ENCODE data around the gene AADAC. TPM values are rescaled to one million over a fixed set of nuclear protein-coding genes. Genes with fewer than 3 reads are reported as not detected.
"Not testable (repeated sequence)": the region's sequence is repeated elsewhere in the genome, so short reads cannot be mapped to it uniquely, and the experiment has no call there.

AADAC gene
- under 1 TPM; 0.10 to 0.31 (median 0.25) TPM for polyA plus RNA-seq (ENCODE audit: insufficient read length in 4 of 4)

DNA sequence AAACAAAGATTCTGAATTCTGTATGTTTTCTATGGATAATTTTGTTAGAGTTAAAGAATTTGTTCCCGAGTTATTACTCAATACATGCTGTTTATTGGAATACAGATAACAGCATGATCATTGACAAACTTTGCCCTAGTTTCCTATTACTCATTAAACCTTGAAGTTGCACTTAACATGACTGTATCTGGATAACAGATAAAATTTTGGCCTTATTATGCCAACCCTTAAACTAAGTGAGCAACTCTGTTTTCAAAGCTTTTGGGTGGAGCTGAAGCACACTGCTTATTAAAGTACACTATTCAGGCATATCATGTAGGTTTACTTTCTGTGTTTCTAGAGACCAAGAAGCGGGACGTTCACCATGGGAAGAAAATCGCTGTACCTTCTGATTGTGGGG, at the start of gene AADAC:
TSS of gene AADAC (plus strand) at position 318 of the 400 bp plus-strand sequence. CDS start at position 365, 47 bp downstream.
- DNase-seq (ENCODE audit: low read depth in 4 of 4, low spot score in 3 of 4), result no peak

- not testable (repeated sequence) for DNase-seq (ENCODE audit: low read depth in 4 of 4, low spot score in 3 of 4)
Measured at GRCh38 chr3:151764699-151765098, 49.2 kb upstream of the AADAC start.

DNA sequence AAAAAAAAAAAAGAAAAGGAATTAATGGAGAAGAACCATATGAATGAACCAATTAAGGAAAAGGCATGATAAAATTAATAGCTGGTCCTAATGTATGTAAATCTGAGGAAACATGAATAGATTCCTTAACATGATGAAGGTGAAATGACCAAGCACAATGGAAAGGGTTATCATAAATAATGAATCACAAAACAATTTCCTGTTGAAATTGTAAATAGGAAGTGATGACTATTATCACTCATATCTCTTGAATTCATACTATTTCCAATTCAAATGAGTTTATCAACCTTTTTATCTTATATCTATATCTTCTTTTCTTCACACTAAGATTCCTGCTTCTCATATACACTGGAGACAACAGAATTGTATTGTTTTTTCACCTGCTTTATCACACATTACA, 48.2 kb upstream of the AADAC start:
- no peak for DNase-seq (ENCODE audit: low read depth in 4 of 4, low spot score in 3 of 4)

GRCh38 chr3:151766454-151766853, 47.5 kb upstream of the AADAC start:
- DNase-seq (ENCODE audit: low read depth in 4 of 4, low spot score in 3 of 4), result no peak

GRCh38 chr3:151768393-151768930, 45.5 kb upstream of the AADAC start:
- no peak for DNase-seq (ENCODE audit: low read depth in 4 of 4, low spot score in 3 of 4)

GRCh38 chr3:151769175-151769574, 44.7 kb upstream of the AADAC start:
- DNase-seq (ENCODE audit: low read depth in 4 of 4, low spot score in 3 of 4), result no peak

DNA sequence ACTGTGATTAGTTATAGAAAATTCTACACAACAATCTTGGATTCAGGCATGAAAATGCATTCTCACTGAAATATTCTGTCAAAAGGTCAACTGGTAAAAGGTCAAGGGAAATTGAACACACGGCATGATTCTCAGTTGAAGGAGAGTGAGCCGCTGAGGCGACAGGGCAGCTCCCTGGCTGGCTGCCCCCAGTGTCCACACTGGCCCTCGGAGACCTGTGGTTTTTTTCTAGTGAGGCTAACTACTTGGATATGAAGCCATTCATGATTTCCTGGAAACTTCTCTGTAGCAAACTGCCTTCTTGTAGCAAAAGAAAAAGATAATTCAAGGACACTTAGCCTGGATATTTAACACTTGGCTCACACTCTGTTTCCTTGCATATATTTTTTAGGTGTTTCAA, 43.0 kb upstream of the AADAC start:
- DNase-seq (ENCODE audit: low read depth in 4 of 4, low spot score in 3 of 4), result no peak

DNA sequence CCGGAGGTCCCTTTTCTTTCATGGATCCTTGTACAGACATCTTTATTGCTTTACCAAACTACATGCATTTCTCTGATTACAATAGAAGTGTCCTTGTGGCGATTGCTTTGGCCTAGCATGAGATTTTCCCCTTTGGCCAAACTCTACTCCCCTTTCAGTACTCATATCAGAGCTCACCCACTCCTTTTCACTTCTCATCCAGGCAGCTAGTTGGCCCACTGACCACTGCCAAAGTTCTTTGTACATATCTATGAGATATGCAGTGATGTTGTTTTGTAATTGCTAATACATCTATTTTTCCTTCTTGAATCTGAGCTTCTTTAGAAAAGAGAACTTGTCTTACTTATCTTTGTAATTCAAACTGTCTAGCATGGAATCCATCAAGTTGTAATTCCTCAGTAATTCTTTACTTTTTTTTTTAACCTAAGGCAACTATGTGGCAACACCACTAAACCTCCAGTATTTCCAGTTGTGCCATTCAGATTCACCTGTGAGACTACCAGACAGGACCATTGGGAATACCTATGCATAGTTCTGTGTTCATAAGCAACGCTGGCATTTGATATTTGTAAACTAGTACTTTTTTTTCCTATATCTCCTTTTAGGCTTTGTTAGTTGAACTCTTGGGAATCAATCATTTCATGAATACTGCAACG, 41.0 kb upstream of the AADAC start:
- DNase-seq (ENCODE audit: low read depth in 4 of 4, low spot score in 3 of 4), result no peak

GRCh38 chr3:151774235-151774634, 39.7 kb upstream of the AADAC start:
- DNase-seq (ENCODE audit: low read depth in 4 of 4, low spot score in 3 of 4), result no peak

DNA sequence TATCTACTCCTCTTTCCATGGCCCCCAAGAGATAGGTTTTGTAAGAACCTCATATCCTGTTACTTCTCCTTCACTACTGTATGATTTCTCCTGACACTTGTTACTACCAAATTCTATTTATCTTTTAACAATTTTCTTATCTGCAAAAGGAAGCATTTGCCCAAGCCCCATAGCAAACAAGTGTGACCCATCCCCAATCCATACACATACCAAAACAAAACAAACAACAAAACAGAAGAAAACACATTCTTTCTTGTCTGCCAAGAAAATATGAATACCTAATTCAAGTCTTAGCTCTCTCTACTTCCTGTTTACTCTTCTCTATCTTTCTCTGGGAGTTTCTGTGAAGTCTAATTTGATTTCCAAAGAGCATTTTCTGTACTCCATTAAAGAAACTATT, 39.0 kb upstream of the AADAC start:
- no peak for DNase-seq (ENCODE audit: low read depth in 4 of 4, low spot score in 3 of 4)

DNA sequence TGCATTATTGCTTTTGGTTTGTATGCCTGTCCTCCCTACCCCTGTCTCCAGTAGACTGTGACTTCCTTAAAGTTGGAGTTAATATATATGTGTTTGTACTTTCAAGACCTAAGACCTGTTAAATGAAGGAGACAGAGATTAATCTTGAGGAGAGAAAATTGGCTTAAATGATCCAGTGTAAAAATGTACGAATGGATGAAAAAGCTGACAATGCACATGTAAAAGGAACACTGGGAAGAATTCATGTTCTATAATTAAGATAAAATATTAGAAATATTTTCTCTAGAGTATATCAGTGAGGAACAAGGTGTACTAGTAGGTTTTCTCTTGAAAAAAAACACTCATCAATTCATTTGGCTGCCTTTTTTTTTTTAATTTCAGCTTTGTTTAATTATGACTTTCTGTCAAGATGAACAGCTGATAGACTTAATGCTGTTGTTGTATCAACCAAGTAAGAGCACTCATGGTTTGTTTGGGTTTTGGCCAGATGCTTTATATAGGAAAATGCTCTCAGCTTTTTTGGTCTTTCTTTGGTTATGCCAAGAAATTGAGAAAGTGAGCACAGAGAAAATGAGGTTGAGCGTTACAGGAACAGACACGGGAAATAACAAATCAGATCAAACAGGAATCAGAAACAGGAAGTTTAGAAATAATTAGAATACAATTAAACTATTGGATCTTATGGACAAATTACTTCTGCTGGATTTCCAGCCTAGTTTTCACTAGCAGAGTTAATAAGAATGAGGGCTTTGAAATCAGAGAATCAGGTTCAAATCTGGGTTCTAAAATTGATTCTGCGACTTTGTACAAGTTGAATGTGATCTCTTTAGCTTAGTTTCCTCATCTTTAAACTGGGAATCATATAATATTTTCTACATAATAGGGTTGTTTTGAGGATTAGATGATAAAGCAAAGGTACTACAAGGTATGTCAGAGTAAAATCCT, 38.3 kb upstream of the AADAC start:
- DNase-seq (ENCODE audit: low read depth in 4 of 4, low spot score in 3 of 4), result no peak

- DNase-seq (ENCODE audit: low read depth in 4 of 4, low spot score in 3 of 4), result no peak
Measured at GRCh38 chr3:151776259-151776740, 37.6 kb upstream of the AADAC start.

- DNase-seq (ENCODE audit: low read depth in 4 of 4, low spot score in 3 of 4), result no peak
Measured at GRCh38 chr3:151777880-151778279, 36.0 kb upstream of the AADAC start.

GRCh38 chr3:151787626-151788025, 26.3 kb upstream of the AADAC start:
- DNase-seq (ENCODE audit: low read depth in 4 of 4, low spot score in 3 of 4), result no peak

- no peak for DNase-seq (ENCODE audit: low read depth in 4 of 4, low spot score in 3 of 4)
Measured at GRCh38 chr3:151788401-151788800, 25.5 kb upstream of the AADAC start.

DNA sequence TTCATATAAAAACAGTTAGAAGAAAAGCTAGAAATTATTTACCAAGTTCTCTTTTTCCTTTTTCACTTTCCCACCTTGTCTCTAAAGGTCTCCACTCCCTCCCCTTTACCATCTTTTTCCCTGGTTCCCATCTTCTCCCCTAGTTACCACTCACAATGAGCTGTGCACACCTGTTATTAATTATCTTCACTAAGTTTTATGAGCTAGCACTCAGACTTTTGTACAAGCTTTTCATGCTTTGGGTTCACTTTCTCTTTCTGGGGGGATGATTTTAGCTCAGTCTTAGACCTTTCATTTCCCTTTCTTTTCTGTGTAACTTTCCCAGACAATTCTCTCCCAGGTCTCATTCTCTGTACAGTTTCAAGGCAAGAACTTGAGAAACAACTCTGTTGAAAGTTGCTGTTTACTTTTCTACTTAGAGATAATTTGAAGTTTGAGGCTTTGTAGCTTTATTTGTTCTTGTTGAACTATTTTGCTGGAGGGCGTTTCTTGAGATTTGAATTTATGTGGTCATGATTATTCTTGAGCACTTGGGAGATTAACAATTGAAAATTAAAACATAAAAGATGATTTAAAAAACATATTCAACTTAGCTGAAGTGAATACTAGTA, 24.0 kb upstream of the AADAC start:
- DNase-seq (ENCODE audit: low read depth in 4 of 4, low spot score in 3 of 4), result no peak

DNA sequence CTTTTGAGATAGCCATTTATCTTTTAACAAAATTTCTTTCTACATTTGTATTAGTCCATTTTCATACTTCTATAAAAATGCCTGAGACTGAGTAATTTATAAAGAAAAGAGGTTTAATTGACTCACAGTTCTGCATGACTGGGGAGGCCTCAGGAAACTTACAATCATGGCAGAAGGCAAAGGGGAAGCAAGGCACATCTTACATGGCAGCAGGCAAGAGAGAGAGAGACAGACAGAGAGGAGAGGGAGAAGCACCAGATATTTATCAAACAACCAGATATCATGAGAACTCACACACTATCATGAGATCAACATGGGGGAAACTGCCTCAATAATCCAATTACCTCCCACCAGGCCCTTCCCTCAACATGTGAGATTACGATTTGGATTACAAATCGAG, 23.2 kb upstream of the AADAC start:
- not testable (repeated sequence) for DNase-seq (ENCODE audit: low read depth in 4 of 4, low spot score in 3 of 4)

GRCh38 chr3:151792411-151792810, 21.5 kb upstream of the AADAC start:
- no peak for DNase-seq (ENCODE audit: low read depth in 4 of 4, low spot score in 3 of 4)

- DNase-seq (ENCODE audit: low read depth in 4 of 4, low spot score in 3 of 4), result no peak
Measured at GRCh38 chr3:151793636-151794035, 20.3 kb upstream of the AADAC start.

DNA sequence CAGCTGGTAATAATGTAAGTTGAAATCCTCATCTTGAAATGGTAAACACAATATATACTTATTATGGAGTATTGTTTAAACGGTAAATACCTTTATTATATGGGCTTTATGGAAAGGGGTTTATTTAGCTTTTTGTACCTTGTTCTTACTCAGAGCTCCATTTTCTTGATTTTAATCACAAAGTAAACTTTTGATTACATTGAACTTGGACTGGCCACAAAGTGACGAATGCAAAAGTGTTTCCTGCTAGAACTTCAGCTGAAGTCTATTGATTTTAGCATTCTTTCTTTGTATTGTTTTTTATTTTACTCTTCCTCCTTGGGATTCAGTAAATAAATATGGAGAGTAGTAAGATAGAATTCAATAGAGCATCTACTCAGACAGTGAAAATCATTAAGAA, 19.8 kb upstream of the AADAC start:
- DNase-seq (ENCODE audit: low read depth in 4 of 4, low spot score in 3 of 4), result no peak

DNA sequence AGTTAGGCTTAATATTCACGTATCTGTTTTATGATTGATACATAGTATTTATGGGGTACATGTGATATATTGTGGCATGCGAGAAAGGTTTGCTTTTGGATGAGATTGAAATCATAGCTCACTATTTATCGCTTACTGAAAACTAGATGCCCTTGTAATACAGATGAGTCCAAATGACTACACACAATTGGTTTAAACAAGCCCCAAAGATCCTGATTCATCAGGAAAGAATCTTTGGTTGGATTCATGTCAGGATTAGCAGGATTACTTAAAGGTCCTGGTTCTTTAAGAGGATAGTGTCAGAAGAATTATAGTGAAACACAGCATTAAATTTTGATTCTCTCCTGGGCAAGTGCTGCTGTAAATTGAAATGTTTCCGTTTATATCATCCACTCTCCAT, 18.6 kb upstream of the AADAC start:
- DNase-seq (ENCODE audit: low read depth in 4 of 4, low spot score in 3 of 4), result no peak
